Stimulated activated CD4-positive, alpha-beta T cell treated with anti-CD3 and anti-CD28 coated beads, Interleukin-4, amount 100 ng/mL, for 1 hour (primary cell): ENCODE measurements around the gene CACNA2D1.

ENCODE experiments used
- DNase-seq: peaks from one replicate; pipeline ENCODE4 v3.0.0-alpha.2; 2020

CACNA2D1 gene

GRCh38 chr7:82081644-82082224 is 361.8 kb downstream of the CACNA2D1 start:
- DNase-seq = no peak

- DNase-seq = no peak
These were observed 363.2 kb downstream of the CACNA2D1 start for GRCh38 chr7:82080254-82080927.

GRCh38 chr7:82079527-82079926 is 364.1 kb downstream of the CACNA2D1 start:
- no peak for DNase-seq

DNA sequence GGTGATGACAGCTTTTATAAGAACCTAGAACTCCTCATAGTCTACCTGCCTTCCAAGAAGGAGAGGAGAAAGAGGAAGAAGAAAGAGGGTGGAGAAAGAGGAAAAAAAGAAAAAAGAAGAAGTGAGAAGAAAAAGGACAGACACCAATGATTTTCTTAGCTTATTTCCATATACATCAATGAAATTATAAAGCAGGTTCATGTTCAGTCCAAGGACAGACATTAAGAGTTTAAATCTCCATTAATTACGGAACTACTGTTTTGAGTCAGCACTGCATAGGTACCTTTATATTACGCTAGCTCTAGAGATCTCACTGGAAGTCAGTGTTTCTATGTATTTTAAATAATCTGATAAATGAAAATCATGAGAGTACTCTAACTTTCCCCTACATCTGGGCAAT is 364.8 kb downstream of the CACNA2D1 start:
- DNase-seq = no peak

GRCh38 chr7:82071468-82071867 is 372.1 kb downstream of the CACNA2D1 start:
- DNase-seq = no peak

DNA sequence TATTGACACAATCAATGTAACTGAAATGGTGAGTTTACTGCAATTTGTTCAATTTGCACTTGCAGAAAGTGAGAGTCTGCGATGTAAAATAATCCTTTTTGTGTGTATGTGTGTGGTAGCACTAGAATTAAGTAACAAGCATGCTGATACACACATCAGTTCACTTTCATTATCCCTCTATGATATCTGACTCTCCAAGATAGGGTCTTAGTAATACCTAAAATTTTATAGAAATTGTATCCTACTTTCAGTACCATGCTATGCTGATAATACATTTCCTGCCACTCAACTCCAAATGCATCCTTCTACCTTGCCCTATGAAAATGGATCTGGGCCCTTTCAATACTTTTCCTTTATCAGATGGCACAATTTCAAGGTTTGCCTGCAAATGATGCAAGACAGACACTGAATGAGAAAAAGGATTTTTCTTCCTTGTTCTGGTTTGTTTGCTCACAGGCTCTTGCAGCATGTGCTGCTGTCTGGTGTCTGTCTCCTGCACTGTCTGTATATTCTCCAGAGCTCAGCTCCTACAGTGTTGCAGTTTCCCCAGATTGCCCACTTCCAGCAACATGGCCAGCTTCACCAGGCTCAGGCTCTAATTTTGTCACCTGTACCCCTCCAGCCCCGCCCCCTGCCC is 375.8 kb downstream of the CACNA2D1 start:
- DNase-seq = no peak

- no peak for DNase-seq
These were observed 386.1 kb downstream of the CACNA2D1 start for GRCh38 chr7:82057476-82057875.

DNA sequence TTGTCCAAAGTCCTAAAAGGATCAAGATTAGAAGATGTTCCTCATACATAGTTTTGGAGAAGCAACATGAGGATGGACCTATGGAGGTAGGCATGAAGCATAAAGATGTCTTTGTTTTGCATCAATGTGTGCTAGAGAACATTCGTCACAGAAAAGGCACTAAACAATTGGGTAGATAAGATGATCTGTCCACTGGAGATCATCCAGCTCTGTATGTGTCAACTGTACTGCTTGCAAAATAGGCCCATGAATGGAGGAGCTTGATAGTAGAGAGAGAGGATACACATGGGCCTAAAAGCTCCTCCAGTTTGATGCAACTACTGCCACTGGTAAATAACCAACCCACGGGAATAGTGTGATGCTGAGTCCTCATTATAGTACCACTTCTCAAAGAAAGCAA is 387.3 kb downstream of the CACNA2D1 start:
- no peak for DNase-seq

GRCh38 chr7:82054544-82054943 is 389.0 kb downstream of the CACNA2D1 start:
- no peak for DNase-seq

- DNase-seq = no peak
These were observed 390.0 kb downstream of the CACNA2D1 start for GRCh38 chr7:82053453-82054032.

DNA sequence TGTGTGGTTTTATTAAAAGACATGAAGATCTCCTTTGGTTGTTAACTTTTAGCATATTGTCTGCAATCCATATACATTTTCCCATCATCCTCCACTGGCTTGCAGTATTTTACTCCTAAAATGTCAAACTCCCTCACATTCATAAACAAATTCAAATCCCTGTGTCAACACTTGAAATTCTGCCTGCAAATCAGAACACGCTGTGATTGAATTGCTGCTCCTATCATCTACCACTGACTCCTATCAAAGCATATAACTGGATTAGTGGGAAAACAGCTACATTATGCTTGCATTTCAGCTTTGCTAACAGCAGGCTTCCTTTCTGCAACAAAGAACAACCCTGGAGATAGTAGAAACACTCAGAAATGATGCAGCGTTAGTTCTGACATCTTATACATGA is 392.0 kb downstream of the CACNA2D1 start:
- DNase-seq = no peak

DNA sequence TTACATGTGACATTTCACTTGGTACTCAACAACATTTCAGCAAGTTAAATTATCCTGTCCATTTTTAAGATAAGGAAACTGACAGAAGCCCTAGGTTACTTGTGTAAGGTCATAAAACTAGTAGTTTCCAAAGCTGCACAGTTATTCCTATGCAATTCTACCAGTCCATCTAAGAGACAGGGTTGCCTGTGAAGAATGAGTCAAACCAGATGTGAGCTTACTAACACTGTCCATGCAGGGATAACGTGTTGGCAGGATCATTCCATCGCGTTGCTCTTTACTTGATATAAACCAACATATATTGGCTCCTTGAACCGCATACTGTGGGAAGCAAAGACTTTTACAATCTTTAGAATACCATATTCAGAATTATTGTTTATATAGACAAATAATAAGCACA is 392.8 kb downstream of the CACNA2D1 start:
- no peak for DNase-seq

DNA sequence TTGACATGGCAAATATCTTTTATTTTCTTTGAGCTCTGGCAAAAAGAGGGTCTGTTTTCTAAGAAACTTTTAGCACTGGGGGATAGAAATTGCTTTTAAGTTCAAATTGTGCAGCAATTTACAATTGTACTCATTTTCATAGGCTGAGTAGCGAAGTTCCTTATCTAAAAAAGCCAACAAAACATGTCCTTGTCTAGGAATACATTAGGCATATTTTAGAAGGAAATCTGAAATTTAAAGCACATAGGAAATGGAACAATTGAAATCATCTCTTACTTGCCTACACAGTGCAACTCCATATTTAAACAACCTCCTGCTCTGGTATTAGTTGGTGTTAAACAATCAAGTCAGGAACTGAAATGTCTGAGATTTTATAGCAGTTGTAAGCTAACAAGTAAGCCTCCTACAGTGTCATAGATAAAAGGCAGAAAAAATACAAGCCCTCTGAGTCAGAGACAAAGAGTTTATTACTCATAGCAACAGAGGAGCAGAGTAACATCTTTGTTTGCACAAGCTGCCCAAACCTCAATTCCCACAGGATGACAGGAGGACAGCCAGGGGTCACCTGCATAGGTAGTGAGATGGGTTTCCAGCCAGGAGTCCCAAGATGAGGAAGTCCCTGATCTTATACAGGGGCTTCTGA is 393.6 kb downstream of the CACNA2D1 start:
- no peak for DNase-seq

- DNase-seq = no peak
These were observed 394.1 kb downstream of the CACNA2D1 start for GRCh38 chr7:82049442-82049841.

GRCh38 chr7:82044497-82045080 is 399.0 kb downstream of the CACNA2D1 start:
- no peak for DNase-seq

- no peak for DNase-seq
These were observed 404.0 kb downstream of the CACNA2D1 start for GRCh38 chr7:82039621-82040020.

DNA sequence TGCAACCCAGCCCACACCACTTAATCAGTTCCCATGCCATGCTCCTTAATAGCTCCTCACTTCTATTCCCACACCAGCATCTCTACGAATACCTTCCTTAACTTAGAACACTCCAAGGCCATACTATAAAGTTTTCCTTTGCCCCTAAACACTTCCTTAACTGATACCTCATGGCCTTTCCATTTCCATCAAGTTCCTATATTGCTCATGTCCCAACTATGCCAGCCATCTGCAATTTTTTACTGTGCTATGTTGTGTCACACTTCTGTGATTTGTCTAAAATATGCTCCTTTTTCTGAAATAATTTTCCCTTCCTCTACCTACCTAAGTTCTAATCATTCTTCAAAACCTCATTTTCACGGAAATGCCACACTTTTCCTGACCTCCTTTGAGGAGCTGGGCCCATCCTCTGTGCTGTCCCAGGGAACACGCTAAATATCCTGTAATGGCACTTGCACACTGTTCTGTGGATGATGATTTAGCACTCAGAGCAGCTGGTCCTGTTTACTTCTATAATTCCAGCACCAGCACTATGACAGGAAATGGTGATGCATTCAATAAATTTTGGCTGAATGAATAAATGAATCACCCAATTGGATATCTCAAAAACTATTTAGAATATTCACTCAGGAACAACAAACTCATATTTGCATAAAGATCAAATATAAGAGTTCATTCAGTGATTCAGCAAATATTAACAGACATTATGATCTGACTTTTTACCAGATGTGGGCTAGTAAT is 407.3 kb downstream of the CACNA2D1 start:
- DNase-seq = no peak

- DNase-seq = no peak
These were observed 408.1 kb downstream of the CACNA2D1 start for GRCh38 chr7:82035456-82035855.

- no peak for DNase-seq
These were observed 410.7 kb downstream of the CACNA2D1 start for GRCh38 chr7:82032901-82033300.

DNA sequence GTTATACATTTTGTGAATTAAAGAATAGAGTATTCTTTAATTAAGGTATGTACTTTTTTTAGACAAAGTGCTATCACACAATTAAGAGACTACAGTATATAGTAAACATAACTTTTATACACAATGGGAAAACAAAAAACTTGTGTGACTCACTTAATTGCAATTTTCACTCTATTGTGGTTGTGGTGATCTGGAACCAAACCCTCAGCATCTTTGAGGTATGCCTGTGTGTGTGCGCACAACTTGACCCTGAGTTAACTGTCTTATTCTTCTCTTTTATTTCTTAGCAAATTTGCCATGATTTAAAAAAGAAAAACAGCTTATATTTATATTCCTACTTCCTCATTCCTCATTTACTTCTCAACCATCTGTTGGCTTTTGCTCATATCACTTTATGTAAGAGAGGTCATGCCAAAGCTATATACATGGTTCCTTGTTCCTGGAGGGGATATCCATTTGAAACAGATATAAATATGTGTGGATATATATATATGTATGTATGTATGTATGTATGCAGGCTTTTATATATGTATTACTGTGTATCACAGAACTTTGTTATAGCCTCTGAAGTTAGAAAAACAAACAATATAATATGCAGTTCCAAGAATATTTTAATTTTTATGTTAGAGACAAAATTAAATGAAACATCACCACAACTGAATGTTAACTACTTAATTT is 414.2 kb downstream of the CACNA2D1 start:
- DNase-seq = no peak

GRCh38 chr7:82028097-82028496 is 415.5 kb downstream of the CACNA2D1 start:
- DNase-seq = no peak

GRCh38 chr7:82021713-82022112 is 421.9 kb downstream of the CACNA2D1 start:
- DNase-seq = no peak
